ENCODE results near the gene PRRG3.

PRRG3 gene

DNA sequence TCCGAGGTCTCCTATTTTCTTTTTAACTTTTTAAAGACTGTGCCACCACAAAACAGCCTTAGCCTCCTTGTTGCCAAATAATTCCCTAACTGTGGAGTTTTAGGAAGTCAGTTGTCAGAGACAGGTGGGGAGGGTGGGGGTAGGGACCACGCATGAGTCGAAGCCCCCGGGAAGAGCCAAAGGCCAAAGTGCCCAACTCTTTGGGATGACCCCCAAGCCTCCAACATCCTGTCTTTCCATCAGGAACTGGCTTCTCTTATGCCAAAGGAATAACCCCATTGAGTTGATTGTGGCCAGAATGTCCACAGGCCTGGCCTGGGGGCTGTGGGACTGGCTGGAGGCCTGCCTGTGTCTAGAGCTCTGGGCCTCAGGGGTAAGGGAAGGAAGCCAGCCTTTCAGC lies 5.8 kb downstream of the PRRG3 start:
- TF ChIP-seq GATA3 (IDR thresholded peaks at IDR 0.05; ENCODE audit: low read depth, low read length): no peak
- TF ChIP-seq GATA2 (IDR thresholded peaks at IDR 0.05; ENCODE audit: low read depth, low read length): no peak

DNA sequence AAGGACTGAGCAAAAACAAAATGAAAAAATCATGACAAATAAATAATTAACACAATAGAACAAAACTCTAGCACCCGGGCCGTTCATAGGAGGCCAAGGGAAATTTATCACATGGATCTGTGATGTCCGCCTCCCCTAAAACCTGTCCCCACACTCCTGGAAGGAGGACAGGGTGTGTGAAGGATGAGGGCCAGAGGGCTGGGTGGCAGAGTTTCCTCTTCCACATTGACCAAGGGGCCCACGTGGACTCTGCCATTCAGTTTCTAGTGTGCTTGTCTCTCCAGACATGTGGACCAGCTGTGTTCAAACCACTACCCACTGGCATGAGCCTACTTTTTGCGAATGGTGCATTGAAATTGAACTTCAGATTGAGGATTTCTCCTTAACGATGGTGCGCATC lies 6.3 kb downstream of the PRRG3 start:
- TF ChIP-seq GATA3 (IDR thresholded peaks at IDR 0.05; ENCODE audit: low read depth, low read length) (no peak), GATA2 (IDR thresholded peaks at IDR 0.05; ENCODE audit: low read depth, low read length) (no peak)

DNA sequence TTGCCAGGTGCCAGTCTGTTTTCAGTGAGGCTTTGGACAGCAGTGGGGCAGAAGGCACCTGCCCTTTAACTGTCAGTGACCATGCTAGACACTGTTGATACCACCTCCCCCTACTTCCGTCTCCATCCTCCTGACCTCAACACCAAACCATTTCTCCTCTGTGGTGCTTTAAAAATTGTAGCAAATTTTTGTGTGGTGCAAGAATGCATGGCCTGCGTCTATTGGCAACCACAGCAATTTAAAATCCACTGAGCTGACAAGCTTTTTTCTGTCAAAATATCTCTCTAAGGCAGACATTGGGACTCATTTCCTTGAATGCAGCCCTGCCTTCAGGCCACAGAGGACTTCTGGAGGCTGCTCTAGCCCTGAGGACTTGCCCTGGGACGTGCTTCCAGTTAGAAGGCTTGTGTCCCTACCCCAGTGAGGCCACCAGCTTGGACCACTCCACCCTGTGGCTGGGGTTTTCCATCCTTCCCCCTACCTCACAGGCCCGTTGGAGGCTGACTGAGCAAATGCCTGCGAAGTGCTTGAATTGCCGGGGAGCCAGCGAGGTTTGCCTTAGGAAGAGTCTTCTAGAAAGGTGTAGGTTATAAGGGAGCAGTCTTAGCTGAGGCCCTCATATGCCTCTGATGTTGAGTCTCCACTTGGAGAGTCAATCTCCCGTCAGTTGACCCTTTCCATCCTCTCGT lies 6.9 kb downstream of the PRRG3 start:
- TF ChIP-seq GATA3 (IDR thresholded peaks at IDR 0.05; ENCODE audit: low read depth, low read length) (no peak), GATA2 (IDR thresholded peaks at IDR 0.05; ENCODE audit: low read depth, low read length) (no peak)

DNA sequence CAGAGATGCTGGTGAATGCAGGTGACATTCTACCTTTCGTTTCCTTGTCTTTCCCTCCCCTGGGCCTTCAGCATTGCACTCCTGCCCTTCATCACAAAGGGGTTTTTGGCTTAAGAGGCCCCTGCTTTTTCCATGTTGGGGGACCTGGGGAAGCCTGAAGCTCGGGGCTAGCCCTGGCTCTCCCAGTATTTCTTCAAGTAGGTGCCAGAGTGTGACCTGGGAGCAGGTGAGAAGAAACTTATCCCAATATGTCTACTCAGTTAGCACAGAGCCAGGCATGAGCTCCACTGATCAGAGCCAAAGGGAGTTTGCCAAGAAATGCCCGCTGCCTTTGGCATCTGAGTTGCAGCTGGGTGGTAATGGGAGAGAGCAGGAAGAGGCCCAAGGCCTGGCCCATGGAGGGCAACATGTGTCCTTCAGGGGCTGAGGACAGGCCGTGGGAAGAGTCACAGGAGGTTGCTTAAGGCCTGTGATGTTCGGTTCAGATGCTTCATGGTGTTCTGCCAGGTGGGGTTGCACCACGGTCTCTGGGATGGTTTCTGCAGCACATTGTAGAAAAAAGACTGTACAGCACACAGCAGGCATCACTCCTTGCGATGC lies 7.6 kb downstream of the PRRG3 start:
- TF ChIP-seq GATA3 (IDR thresholded peaks at IDR 0.05; ENCODE audit: low read depth, low read length) (no peak), GATA2 (IDR thresholded peaks at IDR 0.05; ENCODE audit: low read depth, low read length) (no peak)

DNA sequence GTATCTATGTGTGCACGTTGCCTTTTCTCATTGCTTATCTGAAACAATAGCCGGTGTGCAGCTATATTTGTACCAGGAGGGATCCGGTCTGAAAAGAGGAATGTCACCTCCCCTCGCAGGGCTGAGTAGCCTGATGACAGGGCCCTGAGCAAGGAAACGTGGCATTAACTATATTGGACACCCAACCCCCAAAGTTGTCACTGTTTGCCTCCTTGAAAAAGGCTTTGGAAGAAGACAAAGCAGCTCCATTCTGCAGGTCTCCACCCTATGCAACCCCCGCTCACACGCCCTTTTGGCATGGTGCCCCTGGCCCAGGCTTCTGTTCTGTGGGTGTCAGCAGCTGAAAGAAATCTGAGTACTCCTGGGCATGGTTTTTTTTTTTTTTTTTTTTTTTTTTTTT lies 8.2 kb downstream of the PRRG3 start:
- no peak for TF ChIP-seq GATA3 (IDR thresholded peaks at IDR 0.05; ENCODE audit: low read depth, low read length)
- no peak for TF ChIP-seq GATA2 (IDR thresholded peaks at IDR 0.05; ENCODE audit: low read depth, low read length)

DNA sequence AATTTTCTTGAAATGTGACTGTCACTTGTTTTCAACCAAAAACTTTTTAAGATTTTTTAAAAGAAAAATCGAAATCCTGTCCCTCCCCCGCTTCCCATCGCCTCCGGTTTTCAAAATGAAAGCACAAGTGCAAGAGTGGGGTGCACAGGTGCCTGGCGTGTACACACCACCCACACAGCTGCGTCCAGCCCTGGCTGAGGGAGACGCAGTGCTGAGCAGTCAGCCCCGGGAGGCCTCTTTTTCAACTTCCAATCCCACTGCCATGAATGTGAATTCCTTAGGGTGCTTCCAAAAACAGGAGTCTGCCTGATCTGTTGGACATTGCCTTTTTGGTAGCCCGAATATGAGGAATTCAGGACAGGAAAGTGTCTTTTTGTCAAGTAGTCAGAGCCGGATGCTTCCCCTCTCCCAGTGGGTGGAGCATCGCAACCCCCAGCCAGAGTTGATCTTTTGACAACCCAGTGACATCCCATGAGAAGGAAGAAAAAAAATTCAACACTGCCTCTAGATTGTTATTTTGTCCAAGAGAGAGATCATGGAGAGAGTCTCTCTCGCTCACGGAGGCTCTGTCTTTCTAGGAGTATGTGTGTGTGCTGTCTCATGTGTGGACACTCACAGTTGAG lies 8.9 kb downstream of the PRRG3 start:
- no peak for TF ChIP-seq GATA2 (IDR thresholded peaks at IDR 0.05; ENCODE audit: low read depth, low read length)
- TF ChIP-seq GATA3 (IDR thresholded peaks at IDR 0.05; ENCODE audit: low read depth, low read length): no peak

DNA sequence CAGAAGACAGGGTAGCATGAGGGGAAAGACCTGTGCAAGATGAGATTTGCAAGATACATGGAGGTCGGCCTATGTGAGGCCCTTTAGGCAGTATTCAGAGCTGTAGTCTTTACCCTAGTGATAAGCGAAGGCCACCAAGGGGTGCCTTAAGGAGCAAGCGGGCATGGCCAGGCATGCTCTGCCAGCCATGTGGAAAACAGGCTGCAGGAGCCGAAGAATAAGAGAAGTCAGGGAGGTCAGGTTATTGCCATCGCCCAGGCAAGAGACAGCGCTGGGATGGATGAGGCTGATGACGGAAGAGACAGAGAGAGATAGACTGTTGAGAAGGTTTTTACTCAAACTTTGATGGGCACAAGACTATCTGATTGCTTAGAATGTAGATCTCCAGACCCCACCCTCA lies 13.6 kb downstream of the PRRG3 start:
- TF ChIP-seq GATA2 (IDR thresholded peaks at IDR 0.05; ENCODE audit: low read depth, low read length): no peak
- no peak for TF ChIP-seq GATA3 (IDR thresholded peaks at IDR 0.05; ENCODE audit: low read depth, low read length)

DNA sequence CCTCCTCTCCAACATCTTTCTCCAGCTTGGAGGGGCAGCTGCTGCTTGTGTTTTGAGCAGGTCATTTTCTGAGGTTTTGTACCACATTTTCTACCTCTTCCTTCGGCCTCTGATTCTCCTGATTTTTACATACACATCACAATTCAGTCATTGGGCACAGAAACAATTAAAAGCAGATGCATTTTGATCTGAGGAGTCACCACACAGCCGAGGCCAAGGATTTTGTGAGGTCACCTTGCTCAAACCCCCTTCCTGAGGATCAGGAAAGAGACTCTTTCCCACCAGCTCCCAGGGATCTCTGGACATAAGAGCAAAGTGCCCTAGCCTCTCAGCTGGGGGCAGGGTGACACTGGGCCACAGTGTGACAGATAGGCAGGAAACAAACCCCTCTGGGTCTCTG lies 15.2 kb downstream of the PRRG3 start:
- TF ChIP-seq GATA3 (IDR thresholded peaks at IDR 0.05; ENCODE audit: low read depth, low read length): no peak
- no peak for TF ChIP-seq GATA2 (IDR thresholded peaks at IDR 0.05; ENCODE audit: low read depth, low read length)

DNA sequence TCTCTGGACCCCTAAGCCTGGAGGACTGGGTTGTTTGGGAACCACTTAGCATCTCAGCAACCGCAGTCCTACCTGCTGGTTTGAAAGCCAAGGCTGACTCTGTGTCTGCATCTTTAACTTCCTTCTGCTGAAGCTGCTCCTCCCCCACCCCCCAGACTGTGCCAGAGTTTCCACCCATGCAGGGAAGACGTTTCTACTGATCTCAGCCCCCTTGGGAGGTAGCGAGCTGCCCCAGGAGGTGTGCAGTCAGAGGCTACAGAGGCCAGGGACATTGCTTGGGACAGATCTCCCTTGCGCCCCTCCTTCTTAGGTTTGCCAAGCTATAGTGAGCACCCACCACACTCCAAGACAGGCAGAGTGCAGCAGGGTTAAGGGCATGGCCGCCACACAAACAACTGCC lies 15.9 kb downstream of the PRRG3 start:
- TF ChIP-seq GATA3 (IDR thresholded peaks at IDR 0.05; ENCODE audit: low read depth, low read length): no peak
- TF ChIP-seq GATA2 (IDR thresholded peaks at IDR 0.05; ENCODE audit: low read depth, low read length): no peak

DNA sequence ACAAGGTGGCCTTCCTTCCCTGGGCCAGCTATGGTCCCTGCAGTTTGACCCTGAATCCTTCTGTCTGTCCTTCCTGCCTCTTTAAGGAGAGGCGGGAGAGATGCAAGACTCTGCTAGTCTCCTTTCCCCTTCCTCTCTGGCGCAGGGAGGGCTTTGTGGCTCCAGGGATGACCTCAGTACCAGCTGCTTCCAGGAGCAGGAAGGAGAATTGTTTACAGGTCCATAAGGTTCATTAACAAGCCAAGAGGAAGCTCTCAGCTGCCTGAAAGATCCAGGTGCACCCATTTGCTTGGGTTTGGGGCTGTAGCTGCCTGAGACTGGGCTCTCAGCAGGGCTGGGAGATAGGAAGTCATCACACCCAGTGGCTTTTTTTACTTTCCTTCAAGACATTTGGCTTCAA lies 16.5 kb downstream of the PRRG3 start:
- TF ChIP-seq GATA2 (IDR thresholded peaks at IDR 0.05; ENCODE audit: low read depth, low read length) (no peak), GATA3 (IDR thresholded peaks at IDR 0.05; ENCODE audit: low read depth, low read length) (no peak)

DNA sequence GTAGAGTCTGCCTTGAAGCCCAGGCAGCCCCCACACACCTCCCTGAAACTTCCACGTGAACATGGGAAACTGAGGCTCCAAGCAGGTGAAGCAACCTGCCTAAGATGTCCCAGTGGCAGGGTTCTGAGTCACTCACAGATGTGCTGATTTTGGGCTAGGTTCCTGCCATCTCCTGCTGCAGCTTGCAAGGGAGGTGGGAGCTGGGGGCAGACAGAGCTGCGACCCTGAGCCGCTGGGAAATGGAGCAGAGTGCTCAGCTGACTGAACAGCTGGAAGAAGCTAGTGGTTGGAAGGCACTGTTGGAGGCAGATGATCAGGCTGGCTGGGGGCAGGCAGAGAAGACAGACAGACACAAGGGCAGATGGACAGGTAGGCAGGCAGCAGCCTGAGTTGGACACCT lies 17.0 kb downstream of the PRRG3 start:
- TF ChIP-seq GATA3 (IDR thresholded peaks at IDR 0.05; ENCODE audit: low read depth, low read length) (no peak), GATA2 (IDR thresholded peaks at IDR 0.05; ENCODE audit: low read depth, low read length) (no peak)

DNA sequence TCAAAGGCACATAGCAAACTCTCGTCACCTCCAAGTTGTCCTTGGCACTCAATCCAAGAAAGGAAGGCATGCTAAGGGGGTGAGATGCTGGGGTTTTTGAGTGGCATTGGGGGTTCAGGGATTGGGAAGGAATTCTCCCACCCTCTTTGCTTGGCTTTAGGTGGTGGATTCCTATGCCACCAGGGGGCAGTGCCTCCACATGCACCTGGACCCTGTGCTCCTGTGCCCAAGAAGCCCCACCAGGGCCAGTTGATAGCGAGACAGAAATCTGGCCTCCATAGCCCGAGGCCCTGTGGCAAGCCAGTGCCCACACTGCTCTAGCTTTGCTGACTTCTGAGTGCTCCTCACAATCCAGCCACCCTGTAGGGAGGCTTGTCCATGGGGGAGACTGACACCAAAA lies 18.6 kb downstream of the PRRG3 start:
- TF ChIP-seq GATA3 (IDR thresholded peaks at IDR 0.05; ENCODE audit: low read depth, low read length): no peak
- TF ChIP-seq GATA2 (IDR thresholded peaks at IDR 0.05; ENCODE audit: low read depth, low read length): no peak

DNA sequence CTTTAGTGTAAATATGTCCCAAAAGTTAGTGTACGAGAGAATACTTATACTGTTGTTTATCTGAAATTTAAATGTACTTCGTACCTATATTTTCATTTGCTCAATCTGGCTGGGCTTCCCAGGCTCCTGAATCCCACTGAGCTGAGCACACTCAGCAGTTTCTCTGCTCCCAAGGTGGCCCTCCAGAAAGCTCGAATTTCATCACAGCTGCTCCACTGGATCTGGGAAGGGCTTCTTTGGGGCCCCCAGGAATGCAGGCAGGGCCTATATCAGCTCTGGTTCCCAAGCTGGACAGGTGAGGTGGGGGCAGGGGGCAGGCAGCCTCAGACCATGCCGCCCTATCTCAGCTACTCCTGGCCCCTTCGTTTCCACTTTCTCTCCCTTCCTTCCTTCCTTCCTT lies 19.1 kb downstream of the PRRG3 start:
- TF ChIP-seq GATA3 (IDR thresholded peaks at IDR 0.05; ENCODE audit: low read depth, low read length) (no peak), GATA2 (IDR thresholded peaks at IDR 0.05; ENCODE audit: low read depth, low read length) (no peak)

DNA sequence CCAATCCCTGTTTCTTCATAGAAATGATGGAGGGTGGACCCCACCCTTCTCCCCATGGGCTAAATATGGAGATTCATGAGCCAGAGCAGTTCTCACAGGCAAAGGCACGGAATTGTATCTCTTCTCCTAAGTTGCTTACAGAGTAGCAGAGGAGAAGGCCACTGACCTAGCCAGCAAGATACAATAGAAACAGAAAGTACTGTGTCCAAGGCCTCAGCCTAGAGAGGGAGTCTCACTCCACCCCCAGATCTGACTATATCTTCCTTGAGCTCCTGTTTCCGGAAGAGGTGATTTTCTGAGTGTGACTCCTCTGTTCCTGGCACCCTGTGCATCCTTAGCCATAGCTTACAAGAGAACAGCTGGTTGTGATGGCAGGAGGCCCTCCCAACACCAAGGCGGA lies 20.5 kb downstream of the PRRG3 start, which contains the start of gene FATE1:
FATE1 (plus strand) TSS at position 284 of the 400 bp plus-strand sequence; CDS start at position 369, 85 bp downstream.
- TF ChIP-seq GATA3 (IDR thresholded peaks at IDR 0.05; ENCODE audit: low read depth, low read length) (no peak), GATA2 (IDR thresholded peaks at IDR 0.05; ENCODE audit: low read depth, low read length) (no peak)

DNA sequence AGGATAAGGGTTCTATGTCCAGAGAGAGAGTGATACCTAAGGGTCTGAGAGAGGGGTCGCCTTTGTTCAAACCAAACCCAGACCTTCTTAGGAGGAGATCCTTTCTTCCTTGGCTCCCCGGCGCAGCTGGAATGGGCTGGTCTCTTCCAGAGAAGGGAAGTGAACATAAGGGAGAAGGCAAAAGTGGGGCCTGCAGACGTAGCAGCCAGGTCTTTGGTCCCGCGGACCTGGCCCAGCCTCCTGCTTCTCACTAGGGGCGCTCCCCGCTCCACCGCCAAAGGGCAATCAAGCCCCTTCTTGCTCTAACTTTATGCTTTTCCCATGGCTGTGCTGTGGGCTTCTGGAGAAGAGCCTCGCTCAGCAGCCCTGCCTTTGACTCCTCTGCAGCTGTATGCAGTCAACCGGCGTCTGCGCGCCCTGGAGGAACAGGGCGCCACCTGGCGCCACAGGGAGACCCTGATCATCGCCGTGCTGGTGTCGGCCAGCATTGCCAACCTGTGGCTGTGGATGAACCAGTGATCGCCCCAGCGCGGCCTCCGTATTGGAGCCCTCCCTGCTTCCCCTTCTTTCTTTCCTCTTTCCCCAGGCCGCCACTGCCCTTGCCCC lies 27.1 kb downstream of the PRRG3 start:
- TF ChIP-seq GATA2 (IDR thresholded peaks at IDR 0.05; ENCODE audit: low read depth, low read length): no peak
- no peak for TF ChIP-seq GATA3 (IDR thresholded peaks at IDR 0.05; ENCODE audit: low read depth, low read length)

Measured in SH-SY5Y (cell line).